GM23248 (cell line): ENCODE measurements around the gene A1BG.

Experiments used
- EZH2 ChIP-seq: fragments of 200-600 bp; sonication (generic); IDR thresholded peaks from 2 replicates; pipeline ENCODE4 v1.6.1; 2018; ENCODE audit warnings: antibody characterized with exemption, mild to moderate bottlenecking; ENCODE audit not compliant: insufficient read depth, poor library complexity, severe bottlenecking
- EZH2phosphoT487 ChIP-seq: fragments of 200-600 bp; sonication (generic); IDR thresholded peaks from 2 replicates; pipeline ENCODE4 v1.6.1; 2018; ENCODE audit warnings: antibody characterized with exemption, moderate library complexity, mild to moderate bottlenecking, low read depth; ENCODE audit not compliant: insufficient read depth

DNA sequence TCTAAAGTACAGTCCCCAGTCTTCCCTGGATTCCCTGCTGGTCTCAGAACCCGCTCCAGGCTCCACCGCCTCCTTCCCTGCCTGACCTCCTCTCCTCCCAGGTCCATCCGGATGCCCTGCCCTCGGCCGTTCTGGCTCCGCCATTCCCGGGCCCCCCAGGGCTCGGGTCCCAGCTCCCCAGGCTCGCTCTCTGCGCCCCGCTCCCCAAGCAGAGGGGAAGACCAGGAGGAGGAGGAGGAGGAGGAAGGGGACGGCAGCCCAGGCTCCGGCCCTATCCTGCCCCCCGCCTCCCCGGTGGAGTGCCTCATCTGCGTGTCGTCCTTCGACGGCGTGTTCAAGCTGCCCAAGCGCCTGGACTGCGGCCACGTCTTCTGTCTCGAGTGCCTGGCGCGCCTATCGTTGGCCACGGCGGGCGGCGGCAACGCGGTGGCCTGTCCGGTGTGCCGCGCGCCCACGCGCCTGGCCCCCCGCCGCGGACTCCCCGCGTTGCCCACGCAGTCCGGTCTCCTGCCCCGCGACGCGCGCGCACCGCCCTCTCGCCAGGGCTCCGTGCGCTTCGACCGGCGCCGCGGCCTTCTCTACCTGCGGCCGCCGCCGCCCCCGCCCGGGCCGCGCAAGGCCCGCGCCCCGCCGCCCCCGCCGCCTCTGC lies 42.8 kb upstream of the A1BG start:
- TF ChIP-seq EZH2phosphoT487 (no peak), EZH2 (no peak)
